HepG2 (cell line): ENCODE data around the gene GHR. TPM values are rescaled to one million over a fixed set of nuclear protein-coding genes. Genes with fewer than 3 reads are reported as not detected.

ENCODE experiments used
- ATAC-seq: fragments of 200-7000 bp; cut with Tn5 transposase; 3 replicates; pipeline ENCODE4 v1.9.1; 2020; ENCODE audit warnings: mild to moderate bottlenecking, moderate library complexity
- BruUV-seq: library from RNA; stranded (reverse); fragments of 400-500 nt; replicated peaks from 2 replicates; lab custom pipeline; 2021; lab: Mats Ljungman, UMichigan
- CTCF ChIA-PET: fragments of 300-600 bp; formaldehyde crosslinking; extraction: SDS; loops from one replicate; lab custom pipeline; 2021; ENCODE audit warnings: low total read pairs, inconsistent platforms, low intra/inter-chr PET ratio; lab: Yijun Ruan, JAX
- POLR2A ChIA-PET: fragments of 350-600 bp; sonication (Branson Sonifier 250); formaldehyde crosslinking; loops from one replicate; lab custom pipeline; 2020; ENCODE audit warnings: antibody characterized with exemption, inconsistent platforms; lab: Yijun Ruan, JAX
- DNase-seq: peaks from one replicate; pipeline ENCODE4 v3.0.0-alpha.2; 2015; ENCODE audit warnings: low spot score
- FAIRE-seq: peaks from 3 replicates; lab custom pipeline; 2011; peaks lifted over from hg19 to GRCh38; lab: Jason Lieb, UNC
- H2AFZ ChIP-seq: one replicate; pipeline ENCODE4 v1.6.1; 2011; ENCODE audit warnings: low read length, inconsistent platforms
- H3K27ac ChIP-seq: fragments of 300-600 bp; 3 replicates; pipeline ENCODE4 v1.8.0; 2011; ENCODE audit warnings: mixed run types, mild to moderate bottlenecking, mixed read lengths, low read length, inconsistent platforms; ENCODE audit not compliant: insufficient read depth; ENCODE audit errors: extremely low read length
- H3K27me3 ChIP-seq, 2 experiments: fragments of 200-600 bp in 1 of 2; 2 replicates in 1 of 2; 3 replicates in 1 of 2; pipeline versions ENCODE4 v1.6.0 to v1.8.0; 2011; ENCODE audit warnings: low read length in 2 of 2, mild to moderate bottlenecking in 2 of 2, moderate library complexity in 2 of 2, inconsistent platforms in 1 of 2; ENCODE audit not compliant: insufficient read depth in 2 of 2, control insufficient read depth in 1 of 2
- H3K36me3 ChIP-seq, 2 experiments: fragments of 200-600 bp in 1 of 2; replicated peaks in 1 of 2; 2 replicates in 1 of 2; 3 replicates in 1 of 2; pipeline versions ENCODE4 v1.5.1 to v1.8.0; 2011; ENCODE audit warnings: low read length in 2 of 2, inconsistent platforms in 1 of 2; ENCODE audit not compliant: insufficient read depth in 2 of 2, control insufficient read depth in 1 of 2
- H3K4me1 ChIP-seq: 2 replicates; pipeline ENCODE4 v1.5.1; 2012; ENCODE audit warnings: low read length, inconsistent platforms; ENCODE audit not compliant: insufficient read depth
- H3K4me2 ChIP-seq: 2 replicates; pipeline ENCODE4 v1.6.0; 2011; ENCODE audit warnings: low read depth, low read length, inconsistent platforms
- H3K4me3 ChIP-seq, 3 experiments: fragments of 200-600 bp in 1 of 3; sonication (generic), shearing (Covaris generic) in 1 of 3; replicated peaks in 1 of 3; 2 replicates each; pipeline ENCODE4 v1.5.1; 2011 to 2016; ENCODE audit warnings: low read length in 3 of 3, inconsistent platforms in 2 of 3, low read depth in 2 of 3, mild to moderate bottlenecking in 2 of 3, control low read depth in 1 of 3, mixed read lengths in 1 of 3; ENCODE audit not compliant: insufficient read depth in 1 of 3
- H3K79me2 ChIP-seq: one replicate; pipeline ENCODE4 v1.6.1; 2011; ENCODE audit warnings: low read length, inconsistent platforms; ENCODE audit not compliant: insufficient read depth
- H3K9ac ChIP-seq: 2 replicates; pipeline ENCODE4 v1.6.0; 2011; ENCODE audit warnings: mild to moderate bottlenecking, low read depth, low read length, inconsistent platforms; ENCODE audit not compliant: insufficient read depth
- H3K9me3 ChIP-seq: 2 replicates; pipeline ENCODE4 v1.5.1; 2012; ENCODE audit warnings: mild to moderate bottlenecking, low read length
- H4K20me1 ChIP-seq: 2 replicates; pipeline ENCODE4 v1.6.0; 2011; ENCODE audit warnings: inconsistent platforms, mild to moderate bottlenecking, low read length, moderate library complexity; ENCODE audit not compliant: insufficient read depth
- CENPT ChIP-seq: sonication (generic); formaldehyde crosslinking; IDR thresholded peaks from 2 replicates; pipeline ENCODE4 v1.8.0; 2022; ENCODE audit warnings: low read depth, mild to moderate bottlenecking, moderate library complexity, missing genetic modification reagents
- JARID2 ChIP-seq: sonication (generic); formaldehyde crosslinking; IDR thresholded peaks from 2 replicates; pipeline ENCODE4 v1.8.1; 2023; ENCODE audit warnings: missing genetic modification reagents, inconsistent platforms; ENCODE audit not compliant: insufficient replicate concordance
- KDM3A ChIP-seq: IDR thresholded peaks from 2 replicates; pipeline ENCODE4 v1.6.1; 2018; ENCODE audit warnings: low read depth, missing compliant biosample characterization
- REPIN1 ChIP-seq: sonication (generic); formaldehyde crosslinking; IDR thresholded peaks from 2 replicates; pipeline ENCODE4 v1.8.0; 2022; ENCODE audit warnings: missing genetic modification reagents, low read depth, mild to moderate bottlenecking, borderline replicate concordance
- SP1 ChIP-seq, 2 experiments: fragments of 450-650 bp in 1 of 2; sonication (generic) in 1 of 2; formaldehyde crosslinking in 1 of 2; IDR thresholded peaks; 2 replicates each; pipeline versions ENCODE4 v1.4.0 to v1.6.1; 2016 to 2020; ENCODE audit warnings: missing genetic modification reagents in 1 of 2
- SRSF4 ChIP-seq: fragments of 200-400 bp; formaldehyde crosslinking; IDR thresholded peaks from one replicate; pipeline ENCODE4 v1.6.1; 2018; ENCODE audit warnings: mild to moderate bottlenecking, low read depth, low read length, moderate library complexity; ENCODE audit not compliant: poor library complexity, severe bottlenecking
- TAF1 ChIP-seq: sonication (generic); formaldehyde crosslinking; IDR thresholded peaks from 2 replicates; pipeline ENCODE4 v1.4.0; 2020; ENCODE audit warnings: missing genetic modification reagents
- TSC22D2 ChIP-seq: sonication (generic); formaldehyde crosslinking; IDR thresholded peaks from 2 replicates; pipeline ENCODE4 v1.5.1; 2020; ENCODE audit warnings: missing genetic modification reagents, mild to moderate bottlenecking, borderline replicate concordance
- ZHX2 ChIP-seq, 2 experiments: sonication (generic) in 1 of 2; formaldehyde crosslinking in 1 of 2; IDR thresholded peaks; 2 replicates each; pipeline versions ENCODE4 v1.6.1 to v1.9.0; 2014 to 2022; ENCODE audit warnings: antibody characterized with exemption in 1 of 2, borderline replicate concordance in 1 of 2, inconsistent platforms in 1 of 2, low read depth in 1 of 2, missing genetic modification reagents in 1 of 2
- ZMYM3 ChIP-seq: sonication (generic); formaldehyde crosslinking; IDR thresholded peaks from 2 replicates; pipeline ENCODE4 v1.5.1; 2020; ENCODE audit warnings: mild to moderate bottlenecking, missing genetic modification reagents
- ZNF292 ChIP-seq: sonication (generic); formaldehyde crosslinking; IDR thresholded peaks from 2 replicates; pipeline ENCODE4 v1.8.1; 2022; ENCODE audit warnings: mild to moderate bottlenecking, low read depth, missing genetic modification reagents, borderline replicate concordance
- ZNF619 ChIP-seq: sonication (generic); formaldehyde crosslinking; IDR thresholded peaks from 2 replicates; pipeline ENCODE4 v1.4.0; 2020; ENCODE audit warnings: mild to moderate bottlenecking, missing genetic modification reagents
- ZNF781 ChIP-seq: sonication (generic); formaldehyde crosslinking; IDR thresholded peaks from 2 replicates; pipeline ENCODE4 v1.5.1; 2020; ENCODE audit warnings: borderline replicate concordance, mild to moderate bottlenecking, missing genetic modification reagents; ENCODE audit errors: not compliant biosample characterization
- WGBS: methylation state at CpG from one replicate; pipeline ENCODE4 v1.1.6; 2017; ENCODE audit warnings: low lambda C conversion rate; 5-methylcytosine and 5-hydroxymethylcytosine counted together
- in situ Hi-C: cut with HindIII; loops from 2 replicates; pipeline ENCODE4 v1.10.0; 2017; ENCODE audit warnings: low pct_unique_long_range_greater_than_20kb; ENCODE audit not compliant: extremely low pct_ligation_motif_present
- intact Hi-C: fragments of 100-400 bp; cut with micrococcal nuclease; formaldehyde crosslinking; loops from one replicate; pipeline ENCODE4 v1.10.0; 2022; ENCODE audit not compliant: unreplicated experiment
- polyA plus RNA-seq, 8 experiments: library from polyadenylated mRNA; depleted of rRNA in 3 of 8; stranded (reverse) in 7 of 8; unstranded in 1 of 8; fragments of >200 nt; fragmentation: Illumina TruSeq in 4 of 8; extraction: Trizol in 4 of 8; gene quantifications; 2 replicates each; pipeline versions ENCODE4 v1.2.1 to v1.2.3, GENCODE V29; 2011 to 2016; ENCODE audit warnings: low read depth in 4 of 8, missing spikeins in 1 of 8, mixed read lengths in 1 of 8; ENCODE audit not compliant: insufficient read depth in 1 of 8
- total RNA-seq, 5 experiments: library from RNA; depleted of rRNA; stranded (reverse); fragments of >200 nt; fragmentation: Illumina TruSeq; extraction: Trizol; gene quantifications; 2 replicates each; pipeline ENCODE4 v1.2.3, GENCODE V29; 2016; ENCODE audit warnings: low read depth in 1 of 5
- TF ChIP-seq, protein P1 (sequence below): sonication (generic); formaldehyde crosslinking; IDR thresholded peaks from 2 replicates; pipeline ENCODE4 v1.8.0; 2022; ENCODE audit warnings: mild to moderate bottlenecking, missing genetic modification reagents, borderline replicate concordance

The GHR gene
- total and polyA plus RNA-seq, 2 of the 13 experiments (the other 11 are each of a cell fraction or from before 2014, with no cell fraction given): 0.07 TPM; not detected in 1

- TF ChIP-seq ZNF292 (CRISPR knock-in tag) (no peak), ZNF781 (CRISPR knock-in tag) (no peak), SRSF4 (no peak), SP1 (IDR thresholded peaks at IDR 0.05) (no peak), SP1 (CRISPR knock-in tag; IDR thresholded peaks at IDR 0.05) (no peak), REPIN1 (CRISPR knock-in tag) (no peak)
- TF ChIP-seq, all 625 proteins: peak for 0
Observed at GRCh38 chr5:42751044-42751443, 327.8 kb downstream of the GHR start (continued).

DNA sequence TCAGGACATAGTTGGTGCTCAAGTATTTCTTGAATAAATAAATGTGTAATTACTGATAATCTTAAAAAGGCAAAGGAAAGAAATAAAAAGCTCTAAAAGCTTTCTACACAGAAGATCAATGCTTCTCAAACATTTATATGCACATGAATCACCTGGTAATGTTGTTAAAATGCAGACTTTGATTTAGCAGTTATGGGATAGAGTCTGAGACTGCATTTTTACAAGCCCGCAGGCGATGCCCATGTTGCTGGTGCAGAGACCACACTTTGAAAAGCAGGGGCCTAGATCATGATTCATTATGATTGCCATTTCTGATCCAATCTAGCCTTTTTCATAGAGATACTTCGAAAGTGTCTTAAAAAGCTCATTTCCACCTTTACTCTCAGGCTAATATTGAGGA lies 329.9 kb downstream of the GHR start:
- H3K4me2 ChIP-seq: no peak overlapping the region
- no peaks in the 10 kb centered on the region for H3K79me2 ChIP-seq
- CTCF ChIA-PET: no interaction called here
- H3K36me3 ChIP-seq: no peaks in the 10 kb centered on the region
- intact Hi-C loops: no loop called here
- H3K27me3 ChIP-seq: peaks cover 0 to 4% of the 10 kb centered on the region in 2 experiments; a peak in 1 of 5 replicates
- no peak overlapping the region for H3K4me3 ChIP-seq
- no peak overlapping the region for H3K27ac ChIP-seq
- BruUV-seq: no TSS peak
- H3K9ac ChIP-seq: no peak overlapping the region
- no peak for DNase-seq
- H3K4me1 ChIP-seq: no peaks in the 10 kb centered on the region
- in situ Hi-C loops: loop anchor here (25.0 kb wide), 1 partner anchor 891 kb away; the partner anchor contains the start of gene OXCT1
- no peak for FAIRE-seq
- POLR2A ChIA-PET: no interaction called here
- H2AFZ ChIP-seq: no peak overlapping the region
- WGBS: 32% methylated on average over 3 of the region's 3 CpGs
- H4K20me1 ChIP-seq: no peaks in the 10 kb centered on the region
- ATAC-seq: no peak
- no peaks in the 10 kb centered on the region for H3K9me3 ChIP-seq
- TF ChIP-seq JARID2 (no peak), ZNF619 (CRISPR knock-in tag) (no peak), TAF1 (no peak), ZMYM3 (no peak), ZHX2 (IDR thresholded peaks at IDR 0.05; ENCODE audit: low read depth) (no peak), ZHX2 (CRISPR knock-in tag; IDR thresholded peaks at IDR 0.05; ENCODE audit: borderline replicate concordance) (no peak), CENPT (CRISPR knock-in tag) (no peak), KDM3A (CRISPR knock-in tag) (no peak), TSC22D2 (CRISPR knock-in tag) (no peak)
- TF ChIP-seq, protein P1, sequence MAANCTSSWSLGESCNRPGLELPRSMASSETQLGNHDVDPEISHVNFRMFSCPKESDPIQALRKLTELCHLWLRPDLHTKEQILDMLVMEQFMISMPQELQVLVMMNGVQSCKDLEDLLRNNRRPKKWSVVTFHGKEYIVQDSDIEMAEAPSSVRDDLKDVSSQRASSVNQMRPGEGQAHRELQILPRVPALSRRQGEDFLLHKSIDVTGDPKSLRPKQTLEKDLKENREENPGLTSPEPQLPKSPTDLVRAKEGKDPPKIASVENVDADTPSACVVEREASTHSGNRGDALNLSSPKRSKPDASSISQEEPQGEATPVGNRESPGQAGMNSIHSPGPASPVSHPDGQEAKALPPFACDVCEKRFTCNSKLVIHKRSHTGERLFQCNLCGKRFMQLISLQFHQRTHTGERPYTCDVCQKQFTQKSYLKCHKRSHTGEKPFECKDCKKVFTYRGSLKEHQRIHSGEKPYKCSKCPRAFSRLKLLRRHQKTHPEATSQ (CRISPR knock-in tag): no peak
